Adipose tissue (tissue), 3 donors: ENCODE data around the gene PRKAG2. TPM values are rescaled to one million over a fixed set of nuclear protein-coding genes. Genes with fewer than 3 reads are reported as not detected.
"Not testable (repeated sequence)": the region's sequence is repeated elsewhere in the genome, so short reads cannot be mapped to it uniquely, and the experiment has no call there.

Experiments
- H3K27ac ChIP-seq: one replicate; pipeline ENCODE4 v1.5.1; 2013; ENCODE audit warnings: low read depth, low read length
- WGBS, 3 donors: extraction: QIAGEN DNeasy Blood & Tissue Kit; methylation state at CpG; one replicate each; pipeline ENCODE4 v1.1.7; 2013; 5-methylcytosine and 5-hydroxymethylcytosine counted together
- polyA plus RNA-seq, 3 donors: library from polyadenylated mRNA; stranded (reverse); fragments of 200-250 nt; gene quantifications; one replicate each; pipeline ENCODE4 v1.2.3, GENCODE V29; 2013
- donor health status: healthy with polysubstance abuse.
- donor health status: Bipolar disorder and iron deficiency.
- donor health status: healthy.

The PRKAG2 gene
- polyA plus RNA-seq, 3 donors = 8.1 to 23.1 (median 22.2) TPM

- no peak overlapping the region for H3K27ac ChIP-seq
- 85 to 88% (median 88%) methylated on average over 19 of the region's 19 CpGs for WGBS, 3 donors
Observed at GRCh38 chr7:151790830-151791620, 85.9 kb downstream of the PRKAG2 start.

- 91 to 97% (median 94%) methylated on average over 11 of the region's 11 CpGs for WGBS, 3 donors
- H3K27ac ChIP-seq = no peak overlapping the region
Observed at GRCh38 chr7:151790095-151790829, 86.7 kb downstream of the PRKAG2 start.

DNA sequence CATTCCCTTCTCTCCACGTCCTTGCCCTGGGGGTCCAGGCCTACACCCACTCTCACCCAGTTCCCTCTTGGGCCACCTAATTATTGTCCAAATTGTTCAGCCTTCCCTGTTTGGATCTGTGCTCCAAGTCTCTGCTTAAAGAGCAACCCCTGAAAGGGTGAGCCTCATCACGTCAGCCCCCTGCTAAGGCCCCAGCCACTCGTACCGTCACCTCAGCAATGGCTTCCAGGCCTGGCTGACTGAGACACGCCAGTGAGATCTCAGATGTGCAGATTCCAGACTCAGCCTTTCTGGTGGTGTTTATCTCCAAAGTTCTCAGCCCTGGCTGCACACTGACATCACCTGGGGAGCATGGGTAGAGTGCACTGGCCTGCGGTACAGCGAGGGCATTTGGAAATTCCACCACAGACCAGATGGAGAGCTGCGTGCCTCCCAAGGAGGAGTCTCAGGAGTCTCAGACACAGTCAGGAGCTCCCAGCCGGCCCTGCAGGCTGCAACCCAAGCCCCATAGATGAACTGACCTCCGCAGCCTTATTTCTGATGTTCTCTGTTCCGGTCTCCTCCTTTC lies 87.5 kb downstream of the PRKAG2 start:
- WGBS, 3 donors = 89 to 94% (median 94%) methylated on average over 11 of the region's 11 CpGs
- H3K27ac ChIP-seq = no peak overlapping the region

DNA sequence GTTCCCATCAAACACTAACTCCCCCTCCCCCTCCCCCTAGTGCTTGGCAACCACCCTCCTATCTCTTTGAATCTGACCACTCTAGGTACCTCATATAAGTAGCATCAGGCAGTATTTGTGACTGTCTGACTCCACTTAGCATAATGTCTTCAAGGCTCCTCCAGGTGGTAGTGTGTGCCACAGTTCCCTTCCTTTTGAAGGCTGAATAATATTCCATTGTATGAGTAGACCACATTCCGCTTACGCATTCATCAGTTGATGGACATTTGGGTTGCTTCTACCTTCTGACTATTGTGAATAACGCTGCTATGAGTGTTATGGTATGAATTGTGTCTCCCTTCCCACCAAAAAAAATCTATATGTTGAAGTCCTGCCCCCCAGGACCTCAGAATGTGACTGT lies 89.6 kb downstream of the PRKAG2 start:
- 96 to 99% (median 97%) methylated on average over 3 of the region's 3 CpGs for WGBS, 3 donors
- no peak overlapping the region for H3K27ac ChIP-seq

DNA sequence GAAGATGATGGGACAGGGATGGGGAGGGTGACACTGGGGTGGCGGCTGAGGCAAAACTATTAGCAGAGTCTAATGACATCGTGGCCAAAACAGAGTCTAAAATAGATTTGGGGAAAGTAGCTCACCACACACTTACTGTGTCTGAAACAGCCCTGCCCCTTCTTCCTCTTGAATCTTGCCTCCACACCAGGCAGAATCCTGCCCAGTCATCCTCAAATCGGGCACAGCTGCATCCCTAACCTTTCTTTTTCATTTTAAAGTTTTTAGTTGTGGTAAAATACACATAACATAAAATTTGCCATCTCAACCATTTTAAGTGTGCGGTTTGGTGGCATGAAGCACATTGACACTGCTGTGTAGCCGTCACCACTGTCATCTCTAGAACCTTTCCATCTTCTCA lies 90.0 kb downstream of the PRKAG2 start:
- 68 to 84% (median 75%) methylated on average over 5 of the region's 5 CpGs for WGBS, 3 donors
- no peak overlapping the region for H3K27ac ChIP-seq

- 94 to 97% (median 95%) methylated on average over 19 of the region's 19 CpGs for WGBS, 3 donors
Observed at GRCh38 chr7:151786241-151786640, 90.7 kb downstream of the PRKAG2 start.

DNA sequence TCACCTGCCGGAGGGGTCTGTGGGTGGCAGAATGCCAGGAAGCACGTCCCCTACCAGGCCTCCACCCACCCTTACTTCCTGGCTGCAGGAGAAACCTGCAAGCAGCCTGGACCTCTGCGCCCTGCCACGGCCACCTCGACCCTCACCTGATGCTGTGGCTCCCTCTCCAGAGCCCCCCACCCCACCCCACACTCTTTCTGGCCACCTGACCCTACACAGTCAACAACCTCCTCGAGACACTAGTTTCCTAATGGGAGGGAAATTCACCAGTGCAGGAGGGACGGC lies 91.3 kb downstream of the PRKAG2 start:
- H3K27ac ChIP-seq = no peak overlapping the region
- 81 to 84% (median 83%) methylated on average over 7 of the region's 7 CpGs for WGBS, 3 donors

More at GRCh38 chr7:151786241-151786640, 90.7 kb downstream of the PRKAG2 start:
- no peak overlapping the region for H3K27ac ChIP-seq

DNA sequence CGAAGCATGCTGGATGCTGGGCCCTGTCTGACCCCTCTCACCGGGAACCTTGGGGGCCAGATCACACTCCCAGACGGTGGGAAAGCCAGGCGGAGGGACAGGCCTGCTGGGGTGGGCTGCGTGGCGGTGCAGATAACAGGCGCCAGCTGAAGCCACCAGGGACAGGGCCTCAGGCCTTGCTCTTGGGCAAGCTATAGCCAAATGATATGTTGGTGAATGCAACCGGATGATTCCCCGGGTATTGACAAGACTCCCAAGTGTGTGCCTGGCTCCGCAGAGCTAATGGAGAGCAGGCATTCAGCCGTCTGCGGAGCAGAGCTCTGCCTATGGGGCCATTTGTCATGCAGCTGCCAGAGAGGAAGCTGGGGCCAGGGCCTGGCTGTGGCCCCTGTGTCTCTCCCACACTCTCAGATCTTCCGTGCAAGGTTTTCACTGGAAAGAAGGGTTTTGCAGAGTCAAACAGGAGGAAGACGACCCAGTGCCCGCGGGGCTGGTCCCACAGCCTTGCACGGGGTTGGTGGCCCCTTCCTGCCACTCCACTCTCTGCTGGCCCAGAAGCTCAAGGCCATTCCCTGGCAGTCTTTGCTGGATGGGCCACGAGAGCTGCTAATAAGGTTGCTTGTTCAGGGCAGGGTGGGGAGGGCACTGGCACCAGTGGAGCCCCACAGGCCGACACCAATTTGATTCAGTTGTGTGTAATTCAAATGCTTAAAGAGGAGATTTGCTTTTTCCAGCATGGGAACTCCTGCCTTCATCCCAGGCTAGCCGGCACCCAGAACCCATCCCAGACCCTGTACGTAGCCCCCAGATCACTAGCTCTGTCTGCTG lies 91.8 kb downstream of the PRKAG2 start:
- no peak overlapping the region for H3K27ac ChIP-seq
- 69 to 89% (median 81%) methylated on average over 19 to 21 of the region's 21 CpGs for WGBS, 3 donors

- H3K27ac ChIP-seq = no peak overlapping the region
- 94 to 96% (median 95%) methylated on average over 18 of the region's 18 CpGs for WGBS, 3 donors
Observed at GRCh38 chr7:151783958-151784575, 92.8 kb downstream of the PRKAG2 start.

DNA sequence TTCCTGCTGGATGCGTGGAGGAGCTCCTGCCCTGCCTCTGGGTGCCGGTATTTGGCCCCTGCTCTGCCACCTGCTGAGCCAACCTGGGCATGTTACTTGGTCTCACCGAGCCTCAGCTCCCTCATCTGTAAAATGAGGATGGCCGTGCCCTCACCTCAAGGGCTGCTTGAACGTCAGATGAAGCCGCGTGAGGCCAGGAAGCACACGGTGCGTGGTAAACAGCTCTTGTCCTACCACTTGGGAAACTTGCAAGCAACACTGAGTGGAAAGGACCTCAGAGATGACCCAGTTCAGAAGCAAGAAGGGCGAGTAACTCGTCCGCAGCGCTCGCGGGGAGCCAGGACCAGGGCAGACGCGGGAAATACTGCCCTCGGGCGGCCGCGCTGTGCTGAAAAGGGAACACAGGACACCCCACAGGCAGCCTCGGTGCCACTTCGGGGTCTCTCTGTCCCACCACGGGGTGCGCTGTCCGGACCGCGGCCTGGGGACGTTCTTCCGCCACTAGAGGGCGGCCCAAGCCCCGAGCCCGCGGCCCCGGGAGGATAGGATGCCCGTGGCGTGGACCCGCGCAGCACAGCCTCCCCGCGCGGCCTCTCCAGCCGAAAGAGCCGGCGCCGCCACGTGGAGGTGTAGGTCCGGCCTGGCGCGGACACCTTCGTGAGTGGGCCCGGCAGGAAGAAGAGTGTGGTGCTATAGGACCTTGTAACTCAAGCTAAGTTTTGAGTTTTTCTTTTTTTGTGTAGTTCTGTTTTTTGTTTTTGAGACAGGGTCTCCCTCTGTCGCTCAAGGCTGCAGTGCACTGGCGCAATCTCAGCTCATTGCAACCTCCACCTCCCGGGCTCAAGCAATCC lies 94.1 kb downstream of the PRKAG2 start:
- 14 to 17% (median 14%) methylated on average over 54 to 55 of the region's 55 CpGs for WGBS, 3 donors

GRCh38 chr7:151782256-151782597 lies 94.7 kb downstream of the PRKAG2 start:
- 64 to 87% (median 87%) methylated on average over 4 of the region's 4 CpGs for whole genome bisulfite sequencing, 3 donors
- not testable (repeated sequence) for H3K27ac ChIP-seq

More for the DNA sequence above, 94.1 kb downstream of the PRKAG2 start:
- H3K27ac ChIP-seq = no peak overlapping the region

DNA sequence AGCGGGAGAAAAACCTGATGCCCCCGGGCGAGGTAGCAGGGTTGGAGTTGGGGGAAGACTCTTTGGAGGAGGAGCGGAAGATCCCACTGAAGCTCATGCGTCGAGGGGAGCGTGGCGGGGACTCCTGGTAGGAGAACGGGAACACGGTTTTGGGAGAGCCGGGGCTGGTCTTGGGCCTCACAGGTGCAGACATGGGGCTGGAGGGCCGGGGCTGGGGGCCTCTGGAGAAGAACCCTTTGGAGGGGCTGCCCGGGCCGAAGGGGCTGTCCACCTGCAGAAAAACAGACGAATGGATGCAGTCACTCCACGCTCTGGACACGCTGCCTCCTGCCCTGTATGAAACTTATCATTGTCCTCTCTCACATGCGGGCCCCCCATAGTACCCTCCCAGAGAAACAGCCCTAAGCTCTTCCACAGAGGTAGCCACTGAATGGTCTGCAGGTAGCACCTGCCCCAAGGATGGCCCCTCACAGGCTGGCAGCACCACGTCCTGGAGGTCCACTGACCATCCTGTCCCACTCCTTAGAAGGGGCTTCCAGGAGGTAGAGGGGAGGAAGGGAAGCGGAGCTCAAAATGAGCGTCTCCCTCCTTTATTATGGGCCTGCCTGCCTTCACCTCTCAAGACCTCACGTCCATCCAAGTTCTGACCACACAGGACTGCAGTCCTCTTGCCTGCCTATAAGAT lies 95.6 kb downstream of the PRKAG2 start:
- H3K27ac ChIP-seq = no peak overlapping the region
- WGBS, 3 donors = 95% methylated on average over 19 to 22 of the region's 22 CpGs

GRCh38 chr7:151780631-151781030 lies 96.3 kb downstream of the PRKAG2 start:
- WGBS, 3 donors = 63 to 70% (median 66%) methylated on average over 3 of the region's 3 CpGs

GRCh38 chr7:151779678-151780077 lies 97.2 kb downstream of the PRKAG2 start:
- no peak overlapping the region for H3K27ac ChIP-seq
- 84 to 88% (median 86%) methylated on average over 7 of the region's 7 CpGs for WGBS, 3 donors

More at GRCh38 chr7:151780631-151781030, 96.3 kb downstream of the PRKAG2 start:
- H3K27ac ChIP-seq = no peak overlapping the region

GRCh38 chr7:151779255-151779654 lies 97.7 kb downstream of the PRKAG2 start:
- no peak overlapping the region for H3K27ac ChIP-seq
- WGBS, 3 donors = 93 to 97% (median 94%) methylated on average over 6 of the region's 6 CpGs

- 89 to 95% (median 91%) methylated on average over 7 of the region's 7 CpGs for WGBS, 3 donors
- no peak overlapping the region for H3K27ac ChIP-seq
Observed at GRCh38 chr7:151777908-151778670, 98.8 kb downstream of the PRKAG2 start.
